ENCODE measurements around the gene DTX3.

DNA sequence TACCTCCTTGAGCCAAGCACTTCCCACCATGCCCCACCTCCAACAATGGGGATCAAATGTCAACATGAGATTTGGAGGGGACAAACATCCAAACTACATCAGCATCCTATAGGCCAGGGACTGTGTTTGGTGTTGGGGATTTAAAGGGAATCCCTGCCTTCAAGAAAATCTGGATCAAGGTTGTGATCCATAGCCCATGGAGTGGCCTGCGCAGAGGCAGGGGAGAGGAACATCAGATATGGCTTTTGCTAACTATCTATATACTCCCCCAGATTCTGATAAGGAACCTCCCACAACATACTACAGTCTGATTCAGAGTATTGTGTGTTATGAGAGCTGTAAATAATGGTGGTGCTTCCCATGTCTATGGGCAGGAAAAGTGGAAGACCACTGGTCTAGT lies 49.7 kb upstream of the DTX3 start:
- TF ChIP-seq, protein P1, sequence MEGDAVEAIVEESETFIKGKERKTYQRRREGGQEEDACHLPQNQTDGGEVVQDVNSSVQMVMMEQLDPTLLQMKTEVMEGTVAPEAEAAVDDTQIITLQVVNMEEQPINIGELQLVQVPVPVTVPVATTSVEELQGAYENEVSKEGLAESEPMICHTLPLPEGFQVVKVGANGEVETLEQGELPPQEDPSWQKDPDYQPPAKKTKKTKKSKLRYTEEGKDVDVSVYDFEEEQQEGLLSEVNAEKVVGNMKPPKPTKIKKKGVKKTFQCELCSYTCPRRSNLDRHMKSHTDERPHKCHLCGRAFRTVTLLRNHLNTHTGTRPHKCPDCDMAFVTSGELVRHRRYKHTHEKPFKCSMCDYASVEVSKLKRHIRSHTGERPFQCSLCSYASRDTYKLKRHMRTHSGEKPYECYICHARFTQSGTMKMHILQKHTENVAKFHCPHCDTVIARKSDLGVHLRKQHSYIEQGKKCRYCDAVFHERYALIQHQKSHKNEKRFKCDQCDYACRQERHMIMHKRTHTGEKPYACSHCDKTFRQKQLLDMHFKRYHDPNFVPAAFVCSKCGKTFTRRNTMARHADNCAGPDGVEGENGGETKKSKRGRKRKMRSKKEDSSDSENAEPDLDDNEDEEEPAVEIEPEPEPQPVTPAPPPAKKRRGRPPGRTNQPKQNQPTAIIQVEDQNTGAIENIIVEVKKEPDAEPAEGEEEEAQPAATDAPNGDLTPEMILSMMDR (IDR thresholded peaks at IDR 0.05 in 8 of 11, conservative IDR thresholded peaks at IDR 0.05 in 3 of 11) = no peak
- no peak for TF ChIP-seq POLR2A (IDR thresholded peaks at IDR 0.05)
